Activated T-cell treated with anti-CD3 and anti-CD28 coated beads for 24 hours (primary cell): ENCODE data around the gene GPHN.

Source experiments
- DNase-seq: peaks from one replicate; pipeline ENCODE4 v3.0.0-alpha.2; 2020; ENCODE audit warnings: low read depth

Gene GPHN

DNA sequence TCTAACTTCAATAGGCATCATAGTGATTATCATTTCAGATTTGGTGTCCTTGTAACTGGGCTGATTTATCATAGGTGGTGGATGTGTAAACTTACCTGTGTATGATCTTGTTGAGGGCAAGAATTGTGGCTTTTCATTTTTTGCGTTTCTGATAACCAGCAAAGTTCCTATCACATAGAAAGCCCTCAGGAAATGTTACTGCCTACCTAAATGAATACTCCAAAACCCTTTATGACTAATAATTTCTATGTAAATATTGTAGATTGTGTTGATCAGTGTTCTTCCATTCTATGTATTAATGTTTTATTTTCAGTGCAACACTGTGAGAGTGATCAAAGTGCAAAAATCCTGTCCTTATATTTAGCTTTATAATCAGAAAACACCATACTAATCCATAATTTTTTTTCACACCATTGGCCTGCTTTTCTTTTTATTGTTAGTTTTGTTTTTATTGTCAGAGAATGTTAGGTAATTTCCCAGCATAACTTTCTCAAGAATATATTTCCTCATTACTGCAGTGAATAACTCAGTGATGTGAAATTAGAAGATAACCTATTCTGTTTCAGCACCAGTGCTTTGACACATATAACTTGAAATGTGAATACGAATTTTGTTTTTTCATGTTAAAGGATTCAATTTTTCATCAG lies 94.1 kb downstream of the GPHN start:
- no peak for DNase-seq

DNA sequence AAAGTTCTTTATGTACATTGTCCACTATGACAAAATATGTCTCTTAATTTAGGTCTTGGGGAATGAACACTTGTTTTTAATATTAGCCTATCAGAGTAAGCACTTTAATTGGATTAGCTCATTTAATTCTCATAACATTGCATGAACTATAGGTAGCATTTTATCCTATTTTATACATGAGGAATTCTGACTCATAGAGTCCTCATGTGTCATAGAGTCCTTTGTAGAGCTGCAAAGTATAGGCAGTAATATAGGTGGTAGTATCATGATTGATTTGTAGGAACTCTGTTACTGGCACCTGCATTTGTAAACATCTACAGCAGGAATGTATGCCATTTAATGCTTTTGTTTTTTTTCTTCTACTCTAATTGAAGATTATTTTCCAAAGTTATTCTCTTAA lies 96.0 kb downstream of the GPHN start:
- DNase-seq, result no peak

DNA sequence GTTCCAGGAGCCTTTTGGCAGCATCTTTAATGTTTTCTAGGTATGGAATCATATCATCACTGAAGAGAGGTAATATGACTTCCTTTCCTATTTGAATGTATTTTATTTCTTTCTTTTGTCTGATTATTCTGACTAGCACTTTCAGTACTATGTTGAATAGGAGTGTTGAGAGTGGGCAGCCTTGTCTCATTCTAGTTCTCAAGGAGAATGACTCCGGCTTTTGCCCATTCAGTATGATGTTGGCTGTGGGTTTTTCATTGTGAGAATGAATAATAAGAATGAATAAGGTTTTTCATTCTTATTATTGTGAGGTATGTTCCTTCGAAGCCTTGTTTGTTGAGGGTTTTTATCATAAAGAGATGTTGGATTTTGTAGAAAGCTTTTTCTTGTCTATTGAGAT lies 98.9 kb downstream of the GPHN start:
- no peak for DNase-seq

DNA sequence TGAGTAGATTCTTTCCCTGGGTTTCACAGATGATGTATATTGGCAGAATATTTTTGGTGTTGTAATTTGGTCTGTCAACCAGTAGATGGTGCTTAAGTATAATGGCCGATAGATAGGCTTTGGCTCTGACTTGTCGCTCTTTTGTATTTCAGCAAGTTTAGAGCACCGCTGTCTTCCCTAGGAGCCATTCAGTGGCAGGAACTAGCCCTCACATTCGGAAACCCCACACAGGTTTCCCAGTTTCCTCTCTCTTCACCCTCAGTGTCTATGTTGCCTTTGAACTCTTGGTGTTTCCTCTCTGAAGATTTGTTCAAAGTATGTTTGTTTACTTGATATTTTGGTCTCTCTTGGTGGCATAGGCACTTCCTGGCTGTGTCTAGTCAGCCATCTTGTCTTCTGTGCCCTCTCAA lies 102.2 kb downstream of the GPHN start:
- no peak for DNase-seq

DNA sequence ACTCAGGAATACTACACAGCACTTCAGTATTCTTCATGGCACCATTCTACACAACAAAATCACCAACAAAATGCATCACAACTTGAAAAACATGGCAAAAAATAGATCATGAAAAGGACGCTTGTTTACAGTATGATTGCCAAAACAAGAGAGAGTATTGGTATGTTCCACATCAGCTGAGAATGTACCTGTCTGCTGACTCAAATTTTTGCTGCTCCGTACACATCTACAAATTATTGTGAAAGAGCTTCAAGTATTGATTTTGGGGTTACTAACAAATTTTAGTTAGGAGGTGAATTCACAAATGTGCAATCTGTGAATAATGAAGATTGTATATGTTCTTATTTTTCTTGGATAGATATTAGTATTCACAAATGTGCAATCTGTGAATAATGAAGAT lies 105.4 kb downstream of the GPHN start:
- no peak for DNase-seq

DNA sequence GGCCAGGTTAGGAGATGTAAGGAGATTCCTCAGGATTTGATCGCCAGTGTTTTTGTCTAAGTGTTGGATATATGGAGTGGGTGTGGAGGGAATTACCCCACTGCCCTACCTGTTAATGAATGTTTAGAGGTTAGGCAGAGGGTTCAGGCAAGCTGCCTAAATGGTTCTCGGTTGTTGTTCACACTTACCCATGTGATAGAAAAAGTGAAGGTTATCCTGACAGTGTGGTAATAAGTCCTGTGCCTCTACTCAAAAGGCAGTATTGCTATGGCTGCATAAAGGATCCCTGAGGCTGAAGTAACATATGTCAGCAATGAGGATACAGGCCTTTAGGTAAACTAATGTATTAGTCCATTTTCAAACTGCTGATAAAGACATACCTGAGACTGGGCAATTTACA lies 112.0 kb downstream of the GPHN start:
- no peak for DNase-seq

DNA sequence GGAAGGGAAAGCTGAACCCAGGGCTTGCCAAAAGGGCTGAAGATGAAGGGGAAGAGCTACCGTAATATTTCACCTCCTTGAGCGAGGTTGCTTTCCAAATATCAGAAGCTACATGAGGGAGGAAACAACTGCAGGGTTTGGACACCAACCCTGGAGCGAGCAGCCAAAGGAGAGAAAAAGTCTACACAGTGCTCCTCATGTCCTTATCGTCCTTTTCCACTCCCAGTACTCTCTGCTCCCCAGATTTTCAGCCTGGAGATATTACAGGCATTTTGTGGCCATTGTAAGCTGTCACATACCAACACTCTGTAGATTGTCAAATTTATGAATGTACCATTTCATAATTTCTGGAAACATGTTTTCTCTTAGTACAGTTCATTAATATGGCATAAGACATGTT lies 115.9 kb downstream of the GPHN start:
- no peak for DNase-seq

DNA sequence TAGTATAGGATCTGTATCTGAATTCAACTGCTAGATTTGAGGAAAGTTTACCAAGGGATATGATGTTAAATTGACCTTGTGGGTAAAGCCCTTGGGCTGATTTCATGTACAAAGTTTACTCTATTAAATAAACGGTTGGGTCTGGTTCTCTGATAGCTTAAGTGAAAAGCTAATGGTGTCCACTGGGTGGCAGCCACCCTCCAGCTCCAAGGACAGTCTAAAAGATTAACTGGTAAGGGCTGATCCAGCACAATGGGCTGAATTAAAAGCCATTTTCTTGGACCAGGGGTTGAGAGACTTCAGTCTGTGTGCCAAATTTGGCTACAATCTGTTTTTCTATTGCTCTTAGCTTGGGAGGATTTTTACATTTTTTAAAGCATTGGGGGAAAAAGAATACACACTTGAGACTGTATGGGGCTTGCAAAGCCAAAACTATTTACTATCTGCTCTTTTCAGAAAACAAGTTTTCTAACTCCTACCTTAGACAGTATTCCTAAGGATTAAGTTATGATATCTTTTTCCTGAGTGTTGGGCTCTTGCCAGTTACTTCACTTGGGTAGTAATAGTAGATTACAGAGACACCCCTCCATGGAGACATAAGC lies 116.5 kb downstream of the GPHN start:
- peak; percentile 6 for DNase-seq

DNA sequence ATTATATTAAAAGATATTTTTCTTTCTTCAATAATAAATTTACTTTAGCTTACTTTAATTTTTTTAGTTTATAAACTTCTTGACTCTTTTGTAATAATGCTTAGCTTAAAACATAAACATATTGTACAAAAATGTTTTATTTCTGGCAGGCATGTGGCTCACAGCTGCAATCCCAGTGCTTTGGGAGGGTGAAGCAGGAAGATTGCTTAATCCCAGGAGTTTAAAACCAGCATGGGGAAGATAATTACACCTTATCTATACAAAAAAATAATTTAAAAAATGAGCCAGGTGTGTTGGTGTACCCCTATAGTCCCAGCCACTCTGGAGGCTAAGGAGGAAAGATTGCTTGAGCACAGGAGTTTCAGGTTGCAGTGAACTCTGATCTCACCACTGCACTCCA lies 120.7 kb downstream of the GPHN start:
- no peak for DNase-seq

DNA sequence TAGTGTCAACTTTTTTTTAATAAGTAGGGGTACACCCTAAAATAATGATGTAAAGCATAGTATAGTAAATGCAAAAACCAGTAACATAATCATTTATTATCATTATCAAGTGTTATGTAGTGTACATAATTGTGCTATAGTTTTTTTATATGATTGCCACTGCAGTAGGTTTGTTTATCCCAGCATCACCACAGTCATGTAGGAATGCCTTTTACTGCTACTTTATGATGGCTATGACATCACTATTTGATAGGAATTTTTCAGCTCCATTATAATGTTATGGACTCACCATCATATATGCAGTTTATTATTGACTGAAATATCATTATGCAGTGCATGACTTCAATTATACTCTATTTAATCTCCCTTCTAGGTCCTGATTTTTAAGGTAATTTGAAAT lies 121.6 kb downstream of the GPHN start:
- no peak for DNase-seq

DNA sequence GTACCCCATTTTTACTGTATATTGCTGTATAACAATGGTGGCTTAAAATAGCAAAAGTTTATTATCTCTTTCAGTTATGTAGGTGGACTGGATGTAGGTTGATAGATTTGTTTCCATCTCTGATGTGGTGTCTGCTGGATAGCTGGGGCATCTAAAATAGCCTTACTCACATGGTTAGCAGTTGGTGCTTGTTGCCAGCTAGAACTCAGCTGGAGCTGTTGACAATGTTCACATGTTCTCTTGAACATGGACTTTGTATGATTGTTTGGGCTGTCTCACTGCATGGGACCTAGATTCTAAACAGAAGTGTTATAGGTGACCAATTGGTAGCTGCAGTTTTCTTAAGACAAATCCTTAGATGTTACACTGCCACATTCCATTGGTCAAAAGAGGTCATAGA lies 126.9 kb downstream of the GPHN start:
- no peak for DNase-seq

DNA sequence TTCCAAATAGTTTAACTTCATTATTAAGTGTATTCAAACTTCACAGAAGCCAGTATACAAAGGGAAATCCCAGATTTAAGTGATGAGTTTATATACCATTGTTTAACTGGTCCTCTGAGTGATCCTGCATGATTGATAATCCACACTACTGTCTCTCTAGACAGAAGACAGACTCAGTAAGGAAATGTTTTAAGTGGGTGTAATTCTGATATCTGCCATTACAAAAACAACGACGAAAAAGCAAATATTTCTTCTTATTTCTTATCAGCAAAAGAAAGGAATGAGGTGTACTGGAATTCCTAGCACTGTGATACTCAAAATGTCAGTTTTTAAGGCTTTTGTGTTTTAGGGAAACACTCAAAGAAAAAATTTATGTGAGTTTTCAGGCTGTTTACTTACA lies 127.5 kb downstream of the GPHN start:
- DNase-seq, result no peak

DNA sequence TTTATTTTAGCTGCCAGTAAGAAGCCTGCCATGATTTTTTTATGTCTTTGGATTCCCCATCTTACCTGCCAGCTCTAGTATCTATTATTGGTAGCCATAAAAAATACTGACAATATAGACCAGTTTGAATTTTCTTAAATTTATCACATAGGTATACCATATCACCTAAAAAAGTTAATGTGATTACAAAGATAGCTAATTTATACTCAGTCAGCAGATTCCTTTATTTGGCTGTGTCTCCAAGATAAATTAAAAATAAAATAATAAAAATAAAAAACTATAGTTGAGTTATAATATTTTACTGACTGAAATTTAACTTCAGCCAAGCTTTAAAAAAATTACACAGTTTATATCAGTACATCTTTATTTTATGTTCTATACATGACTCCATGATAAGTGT lies 128.3 kb downstream of the GPHN start:
- no peak for DNase-seq

DNA sequence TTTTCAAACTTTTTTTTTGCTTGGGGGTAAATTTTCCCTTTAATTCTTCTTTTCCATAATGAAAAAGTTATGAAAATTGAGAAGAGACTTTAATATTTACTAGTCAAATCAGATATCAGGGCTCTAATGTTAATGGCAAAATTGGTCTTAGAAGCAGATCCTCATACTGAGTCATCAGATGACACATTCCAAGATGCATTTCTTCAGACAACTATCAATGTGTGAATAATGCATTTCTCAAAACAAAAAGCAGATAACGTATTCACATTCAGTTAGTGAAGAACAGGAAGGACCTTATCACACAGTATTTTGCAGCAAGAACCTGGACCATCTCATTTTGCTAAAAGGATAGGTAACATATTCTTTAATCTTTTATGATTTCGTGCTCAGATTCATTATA lies 130.7 kb downstream of the GPHN start:
- DNase-seq, result no peak

DNA sequence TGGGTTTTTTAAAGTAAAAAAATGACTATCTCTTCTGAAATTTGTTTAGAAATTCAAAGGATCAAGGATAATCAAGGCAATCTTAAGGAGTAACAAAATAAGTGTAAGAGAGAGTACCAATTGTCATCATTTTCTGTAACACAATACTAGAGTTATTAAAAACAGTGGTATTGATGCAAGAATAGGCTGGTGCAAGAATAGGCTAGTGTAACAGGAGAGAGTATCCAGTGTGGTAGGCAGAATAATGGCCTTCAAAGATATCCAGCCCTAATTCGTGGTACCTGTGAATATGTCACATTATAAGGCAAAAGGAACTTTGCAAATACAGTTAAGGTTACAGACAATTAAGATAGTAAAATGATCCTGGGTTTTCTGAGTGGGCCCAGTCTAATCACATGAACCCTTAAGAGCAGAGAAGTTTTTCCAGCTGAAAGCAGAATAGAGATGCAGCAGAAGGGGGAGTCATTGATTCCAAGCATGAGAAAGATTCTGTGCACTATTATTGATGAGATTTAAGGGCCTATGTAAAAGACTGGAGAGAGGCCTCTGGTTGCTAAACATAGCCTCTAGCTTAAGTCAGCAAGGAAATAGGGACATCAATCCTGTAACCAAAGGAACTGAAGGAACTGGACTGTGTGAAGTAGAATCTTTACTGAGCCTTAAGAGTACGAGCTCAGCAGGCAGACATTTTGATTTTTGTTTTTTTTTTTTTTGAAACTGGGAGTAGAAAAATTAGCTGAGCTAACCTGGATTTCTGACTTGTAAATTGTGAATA lies 134.1 kb downstream of the GPHN start:
- DNase-seq, result no peak

DNA sequence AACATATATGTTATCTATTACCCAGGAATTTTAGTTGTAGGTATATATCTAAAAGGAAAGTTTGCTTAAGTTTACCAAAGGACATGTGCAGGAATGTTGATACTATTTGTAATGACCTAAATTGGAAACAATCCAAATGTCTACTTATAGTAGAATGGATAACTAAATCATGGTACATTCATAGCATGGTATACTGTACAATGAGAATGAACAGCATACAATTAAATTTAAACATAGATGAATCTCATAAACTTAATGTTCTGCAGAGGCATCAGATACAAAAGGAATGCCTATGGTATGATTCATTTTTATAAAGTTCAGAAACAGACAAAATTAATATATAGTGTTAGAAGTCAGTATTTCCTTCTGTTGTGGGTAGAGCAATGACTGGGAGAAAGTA lies 135.4 kb downstream of the GPHN start:
- DNase-seq, result no peak

DNA sequence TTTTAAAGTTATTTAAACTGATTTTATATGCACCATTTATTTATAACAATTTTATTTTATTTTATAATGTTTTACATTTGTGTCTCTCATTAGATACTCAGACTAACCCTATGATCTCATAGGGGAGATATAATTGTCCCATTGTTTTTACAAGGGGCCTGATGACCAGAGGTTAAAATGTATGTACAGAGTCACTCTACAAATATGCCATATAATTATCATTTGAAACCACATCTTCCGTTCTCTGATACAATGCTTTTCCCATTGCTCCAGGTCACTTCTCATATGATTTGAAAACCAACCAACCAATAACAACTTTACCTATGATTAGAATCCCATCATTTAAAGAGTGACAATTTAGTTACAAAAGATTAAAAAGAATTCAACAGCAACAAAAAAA lies 137.8 kb downstream of the GPHN start:
- DNase-seq, result no peak

DNA sequence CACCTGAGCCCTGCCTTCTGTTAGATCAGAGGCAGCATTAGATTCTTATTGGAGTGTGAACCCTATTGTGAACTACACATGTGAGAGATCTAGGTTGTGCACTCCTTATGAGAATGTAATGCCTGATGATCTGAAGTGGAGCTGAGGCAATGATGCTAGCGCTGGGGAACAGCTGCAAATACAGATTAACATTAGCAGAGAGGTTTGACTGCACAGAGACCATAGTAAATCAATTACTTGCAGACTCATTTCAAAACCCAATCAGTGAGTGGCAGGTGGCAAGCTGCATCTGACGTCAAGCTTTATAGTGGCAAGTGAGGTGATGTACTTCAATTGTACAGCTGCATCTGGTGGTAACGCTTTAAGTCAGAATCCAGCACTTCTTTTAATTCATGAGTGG lies 141.6 kb downstream of the GPHN start:
- DNase-seq, result no peak

DNA sequence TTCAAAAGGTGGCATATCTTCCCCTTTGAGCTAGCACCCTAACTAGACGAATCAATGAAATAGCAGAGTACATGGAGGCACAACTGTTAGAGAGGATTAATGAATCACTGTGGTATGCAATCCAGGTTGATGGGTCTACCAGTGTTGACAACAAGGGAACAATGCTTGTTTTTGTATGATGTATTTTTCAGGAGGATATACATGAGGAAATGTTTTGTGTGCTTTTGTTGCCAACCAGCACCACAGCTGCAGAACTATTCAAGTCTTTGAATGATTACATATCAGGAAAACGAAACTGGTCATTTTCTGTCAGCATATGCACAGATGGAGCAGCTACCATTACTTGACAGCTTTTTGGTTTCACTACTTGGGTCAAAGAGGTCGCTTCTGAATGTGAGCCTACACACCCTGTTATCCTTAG lies 142.6 kb downstream of the GPHN start:
- DNase-seq, result no peak

DNA sequence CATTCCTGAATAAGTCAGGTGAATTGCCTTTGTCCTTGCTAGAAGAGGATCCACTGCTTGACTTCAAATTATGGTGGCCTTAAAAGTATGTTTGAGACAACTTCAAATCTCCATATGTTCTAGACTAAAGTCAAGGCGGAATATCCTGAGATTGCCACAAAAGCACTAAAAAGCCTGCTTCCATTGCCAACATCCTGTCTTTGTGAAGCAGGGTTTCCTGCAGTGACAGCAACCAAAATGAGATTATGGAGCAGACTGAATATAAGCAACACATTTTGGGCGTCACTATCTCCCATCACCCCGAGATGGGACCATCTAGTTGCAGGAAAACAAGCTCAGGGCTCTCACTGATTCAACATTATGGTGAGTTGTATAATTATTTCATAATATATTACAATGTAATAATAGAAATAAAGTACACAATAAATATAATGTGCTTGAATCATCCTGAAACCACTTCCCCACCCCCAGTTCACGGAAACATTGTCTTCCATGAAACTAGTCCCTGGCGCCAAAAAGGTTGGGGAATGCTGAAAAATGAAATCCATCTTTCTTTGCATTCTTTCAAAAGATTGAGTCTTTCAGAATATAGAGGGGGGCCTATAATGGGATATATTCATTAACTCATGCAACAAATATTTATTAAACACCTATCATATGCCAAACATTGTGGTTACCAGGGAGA lies 143.7 kb downstream of the GPHN start:
- DNase-seq, result no peak

DNA sequence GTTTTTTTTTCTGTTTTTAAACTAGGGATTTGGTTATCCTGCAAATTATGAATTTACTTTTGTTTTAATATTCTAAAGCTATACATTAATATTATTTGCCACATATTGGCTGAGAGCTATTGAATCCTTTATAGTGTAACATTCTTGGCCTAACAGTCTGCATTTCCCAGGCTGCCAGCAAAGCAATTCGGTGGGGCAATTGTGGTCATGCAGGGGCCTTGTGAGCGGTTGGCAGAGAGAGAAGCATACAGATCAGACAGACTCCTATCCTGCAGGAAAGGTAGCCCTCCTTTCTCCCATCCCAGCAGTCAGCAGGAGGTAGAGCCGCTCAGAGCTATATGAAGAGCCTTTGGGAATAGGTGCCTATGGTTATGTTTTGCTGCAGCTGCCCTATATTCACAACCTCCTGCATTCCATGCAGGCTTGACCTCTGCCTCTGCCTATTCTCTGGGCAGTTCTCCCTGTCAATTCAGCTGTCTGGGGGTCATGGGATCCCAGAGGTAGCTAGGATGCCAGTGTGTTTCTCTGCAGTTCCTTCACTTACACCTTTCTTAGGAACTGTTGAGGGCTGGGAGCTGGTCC lies 144.7 kb downstream of the GPHN start:
- no peak for DNase-seq

DNA sequence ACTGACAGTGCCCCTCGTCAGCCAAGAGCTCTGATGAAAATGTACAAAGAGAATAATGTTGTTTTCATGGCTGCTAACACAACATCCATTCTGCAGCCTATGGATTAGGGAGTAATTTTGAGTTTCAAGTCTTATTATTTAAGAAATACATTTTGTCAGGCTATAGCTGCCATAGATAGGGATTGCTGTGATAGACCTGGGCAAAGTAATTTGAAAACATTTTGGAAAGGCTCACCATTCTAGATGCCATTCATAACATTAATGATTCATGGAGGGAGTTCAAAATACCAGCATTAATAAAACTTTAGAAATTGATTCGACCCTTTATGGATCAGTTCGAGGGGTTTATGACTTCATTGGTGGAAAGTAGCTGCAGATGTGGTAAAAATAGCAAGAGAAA lies 149.8 kb downstream of the GPHN start:
- DNase-seq, result no peak

DNA sequence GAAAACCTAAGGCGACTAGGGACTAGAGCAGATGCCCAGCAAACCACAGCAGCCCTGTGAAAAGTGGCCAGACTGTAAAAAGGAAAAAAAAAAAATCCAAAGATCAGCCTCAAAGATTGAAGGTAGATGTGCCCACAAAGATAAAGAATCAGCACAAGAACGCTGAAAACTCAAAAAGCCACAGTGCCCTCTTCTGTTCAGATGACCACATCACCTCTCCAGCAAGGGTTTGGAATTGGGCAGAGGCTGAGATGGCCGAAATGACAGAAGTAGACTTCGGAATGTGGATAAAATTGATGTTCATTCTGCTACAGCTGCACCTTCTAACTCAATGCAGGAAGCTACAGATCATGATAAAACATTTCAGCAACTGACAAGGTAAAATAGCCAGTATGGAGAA lies 154.4 kb downstream of the GPHN start:
- DNase-seq, result no peak
